Islet precursor cell (in vitro differentiated cells): ENCODE results near the gene HORMAD2.

Source experiments
- DNase-seq: peaks from one replicate; pipeline ENCODE4 v3.0.0-alpha.2; 2018

Gene HORMAD2

DNA sequence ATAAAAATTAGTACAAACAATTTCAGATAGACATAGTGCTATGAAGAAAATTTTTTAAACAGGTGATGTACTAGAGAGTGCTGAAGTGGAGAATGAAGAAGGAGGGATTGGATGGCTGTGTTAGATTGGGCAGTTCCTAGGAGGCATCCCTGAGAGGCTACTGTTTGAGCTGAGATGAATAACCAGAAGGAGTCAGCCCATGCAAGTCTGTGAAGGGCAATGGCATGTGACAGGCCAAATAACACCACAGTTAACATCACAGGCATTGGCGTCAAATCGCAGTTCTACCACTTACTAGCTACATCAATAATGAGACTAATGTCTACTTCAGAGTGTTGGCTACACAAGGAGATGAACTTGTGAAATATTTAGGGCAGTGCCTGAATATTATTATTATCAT lies 35.4 kb downstream of the HORMAD2 start:
- DNase-seq: no peak

GRCh38 chr22:30116362-30117117 lies 36.3 kb downstream of the HORMAD2 start:
- no peak for DNase-seq

DNA sequence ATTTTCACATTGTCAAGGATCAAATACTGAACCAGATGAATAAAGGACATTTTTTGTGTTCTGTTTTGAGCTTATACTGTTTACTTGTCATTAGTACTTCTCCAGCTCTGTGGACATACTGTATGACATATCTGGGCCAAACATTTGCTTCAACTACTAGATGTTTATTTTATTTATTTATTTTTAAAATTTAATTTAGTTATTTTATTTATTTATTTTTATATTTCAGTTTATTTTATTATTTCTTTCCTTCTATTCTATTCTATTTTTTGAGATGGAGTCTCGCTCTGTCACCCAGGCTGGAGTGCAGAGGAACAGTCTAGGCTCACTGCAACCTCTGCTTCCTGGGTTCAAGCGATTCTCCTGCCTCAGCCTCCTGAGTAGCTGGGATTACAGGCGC lies 37.0 kb downstream of the HORMAD2 start:
- no peak for DNase-seq

DNA sequence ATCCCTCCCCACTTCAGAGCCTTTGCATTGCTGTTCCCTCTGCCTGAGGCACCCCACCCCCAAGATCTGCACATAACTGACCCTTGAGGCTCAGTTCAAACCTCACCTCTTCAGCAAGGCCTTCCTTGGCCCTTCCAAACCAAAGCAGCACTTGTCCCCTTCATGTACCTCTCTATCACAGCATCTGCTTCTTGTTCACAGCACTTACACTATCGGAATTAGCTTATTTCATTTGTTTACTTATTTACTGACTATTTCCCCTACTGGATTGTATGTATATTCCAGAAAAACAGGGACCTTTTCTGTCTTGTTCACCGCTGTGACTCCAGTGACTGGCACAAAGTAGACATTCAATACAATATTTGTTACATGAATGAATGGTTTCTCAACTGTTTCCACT lies 38.0 kb downstream of the HORMAD2 start:
- no peak for DNase-seq

DNA sequence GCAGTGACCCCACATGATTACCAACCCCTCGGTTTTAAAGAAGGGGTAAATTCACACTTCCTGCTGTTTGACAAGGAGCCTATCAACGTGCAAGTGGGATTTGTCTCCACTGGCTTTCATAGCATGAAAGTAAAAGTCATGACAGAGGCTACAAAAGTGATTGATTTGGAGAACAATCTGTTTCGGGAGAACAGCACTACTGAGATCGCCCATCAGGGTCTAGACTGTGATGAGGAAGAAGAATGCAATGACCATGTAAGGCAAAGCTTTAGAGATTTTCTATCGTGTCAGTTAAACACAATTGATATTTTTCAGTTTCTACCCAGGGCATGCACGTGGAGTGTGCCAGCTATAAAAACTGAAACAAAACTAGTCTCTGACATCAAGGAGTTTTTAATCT lies 41.7 kb downstream of the HORMAD2 start:
- DNase-seq: no peak

GRCh38 chr22:30123463-30123862 lies 43.2 kb downstream of the HORMAD2 start:
- no peak for DNase-seq

- no peak for DNase-seq
Observed at GRCh38 chr22:30127749-30128166, 47.5 kb downstream of the HORMAD2 start.

DNA sequence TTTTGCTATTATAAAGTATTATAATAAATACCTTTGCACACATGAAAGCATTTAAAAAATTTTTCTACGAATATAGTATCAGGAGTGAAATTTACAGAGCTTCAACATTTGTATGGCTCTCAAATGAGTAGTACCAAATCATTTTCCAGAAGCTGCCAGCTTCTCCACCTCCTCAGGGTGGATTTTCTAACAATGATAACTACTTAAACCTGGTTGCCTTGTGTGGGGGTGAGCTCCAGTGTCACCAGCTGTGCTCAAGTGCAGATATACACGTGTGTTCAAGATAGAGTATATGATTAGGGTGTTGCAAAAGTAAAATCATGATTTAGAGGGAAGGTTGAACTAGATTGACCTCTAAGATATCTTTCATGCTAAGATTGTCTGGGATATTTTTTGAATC lies 48.2 kb downstream of the HORMAD2 start:
- no peak for DNase-seq

DNA sequence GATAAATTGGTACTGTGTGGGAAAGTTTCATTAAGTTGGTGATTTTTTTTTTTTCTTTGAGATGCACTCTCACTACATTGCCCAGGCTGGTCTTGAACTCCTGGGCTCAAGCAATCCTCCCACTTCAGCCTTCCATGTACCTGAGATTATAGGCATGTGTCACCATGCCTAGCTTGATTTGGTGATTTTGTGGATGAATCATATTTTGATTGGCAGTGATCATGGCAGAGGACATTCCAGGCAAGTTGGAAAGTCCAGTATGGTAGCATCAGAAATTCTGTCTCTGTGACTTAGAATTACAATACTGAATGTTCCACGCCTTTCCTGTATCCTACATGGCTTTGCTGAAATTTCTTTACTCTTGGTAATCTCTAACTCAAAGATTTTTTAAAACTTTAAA lies 49.4 kb downstream of the HORMAD2 start:
- DNase-seq: no peak

DNA sequence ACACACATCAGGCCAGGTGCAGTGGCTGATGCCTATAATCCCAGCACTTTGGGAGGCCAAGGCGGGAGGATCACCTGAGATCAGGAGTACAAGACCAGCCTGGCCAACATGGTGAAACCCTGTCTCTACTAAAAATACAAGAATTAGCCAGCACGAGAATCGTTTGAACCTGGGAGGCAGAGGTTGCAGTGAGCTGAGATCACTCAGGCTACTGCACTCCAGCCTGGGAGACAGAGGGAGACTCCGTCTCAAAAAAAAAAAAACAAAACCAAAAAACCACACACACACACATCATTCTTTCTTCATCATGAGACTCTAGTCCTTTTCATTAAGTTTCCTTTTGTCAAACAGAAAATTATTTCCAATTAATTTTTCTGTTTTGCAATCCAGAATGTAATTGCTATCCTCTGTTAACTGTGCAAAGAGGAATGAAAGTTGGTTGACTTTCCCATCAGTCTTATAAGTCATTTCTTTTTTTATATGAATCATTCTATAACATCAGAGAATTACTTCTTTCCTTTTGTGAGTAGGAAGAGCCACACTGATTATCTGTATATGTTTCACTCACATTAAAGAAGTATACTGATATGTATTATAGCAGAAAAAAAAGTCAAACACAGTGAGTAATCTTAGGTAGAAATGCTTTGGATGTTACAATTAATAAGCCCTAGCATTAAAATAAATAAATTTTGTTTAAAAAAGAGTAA lies 52.2 kb downstream of the HORMAD2 start:
- no peak for DNase-seq

DNA sequence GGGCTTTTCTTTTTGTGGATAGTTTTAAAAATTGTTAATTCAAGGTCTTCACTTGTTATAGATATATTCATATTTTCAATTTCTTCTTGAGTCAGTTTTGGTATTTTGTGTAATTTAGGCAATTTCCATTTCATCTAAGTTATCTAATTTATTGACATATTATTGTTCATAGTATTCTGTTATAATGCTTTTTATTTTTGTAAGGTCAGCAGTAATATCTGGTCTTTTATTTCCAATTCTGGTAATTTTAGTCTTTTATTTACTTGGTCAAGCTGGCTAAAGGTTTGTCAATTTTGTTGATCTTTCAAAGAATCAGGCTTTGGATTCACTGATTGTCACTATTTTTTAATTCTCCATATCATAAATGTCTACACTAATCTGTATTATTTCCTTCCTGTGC lies 60.1 kb downstream of the HORMAD2 start:
- DNase-seq: no peak

DNA sequence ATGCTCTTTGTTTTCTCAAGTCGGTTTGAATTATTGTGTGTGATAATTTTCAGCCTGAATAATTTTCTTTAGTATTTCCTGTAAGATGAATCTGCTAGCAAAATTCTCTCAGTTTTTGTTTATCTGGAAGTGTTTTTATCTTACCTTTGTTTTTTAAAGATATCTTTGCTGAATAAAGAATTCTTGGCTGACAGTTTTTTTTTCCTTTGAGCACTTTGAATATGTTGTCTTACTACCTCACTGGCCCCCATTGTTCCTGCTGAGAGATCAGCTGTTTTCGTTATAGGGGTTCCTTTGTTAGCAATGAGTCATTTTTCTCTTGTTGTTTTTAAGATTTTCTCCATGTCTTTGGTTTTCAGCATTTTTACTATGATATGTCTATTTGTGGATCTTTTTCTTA lies 63.0 kb downstream of the HORMAD2 start:
- DNase-seq: no peak

GRCh38 chr22:30144391-30144790 lies 64.1 kb downstream of the HORMAD2 start:
- DNase-seq: no peak

DNA sequence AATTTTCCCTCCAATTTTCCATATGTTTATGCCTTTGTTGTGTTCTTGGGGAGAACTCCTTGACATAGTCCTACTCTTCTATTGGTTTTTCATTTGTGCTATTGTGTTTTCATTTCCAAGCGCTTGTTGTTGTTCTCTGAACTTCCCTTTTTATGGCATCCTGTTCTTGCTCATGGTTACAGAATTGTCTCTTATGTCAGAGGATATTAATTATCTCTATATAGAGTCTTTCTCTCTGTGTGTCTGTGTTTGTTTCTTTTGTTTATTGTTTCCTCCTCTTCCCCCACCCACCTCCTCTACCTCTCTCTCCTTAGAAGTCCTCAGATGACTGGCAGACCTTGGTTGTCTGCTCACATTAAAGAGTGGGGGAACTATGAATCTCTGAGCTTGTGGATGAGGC lies 69.9 kb downstream of the HORMAD2 start:
- no peak for DNase-seq

DNA sequence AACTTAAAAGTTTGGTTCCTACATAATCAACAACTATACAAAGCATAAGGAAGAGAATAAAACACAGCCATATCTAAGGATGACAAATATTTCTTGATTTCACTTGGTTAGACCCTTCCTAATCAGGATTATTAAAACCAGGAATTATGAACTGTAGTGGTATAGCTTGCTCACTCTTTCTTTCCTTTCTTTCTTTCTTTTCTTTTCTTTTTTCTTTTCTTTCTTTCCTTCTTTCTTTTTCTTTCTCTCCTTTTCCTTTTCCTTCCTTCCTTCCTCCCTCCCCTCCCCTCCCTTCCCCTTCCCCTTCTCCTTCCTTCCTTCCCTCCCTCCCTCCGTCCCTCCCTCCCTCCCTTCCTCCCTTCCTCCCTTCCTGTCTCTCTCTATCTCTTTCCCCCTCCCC lies 78.0 kb downstream of the HORMAD2 start:
- no peak for DNase-seq

GRCh38 chr22:30158744-30159500 lies 78.7 kb downstream of the HORMAD2 start:
- DNase-seq: no peak

- peak; percentile 61 for DNase-seq
Observed at GRCh38 chr22:30159561-30160353, 79.5 kb downstream of the HORMAD2 start.

DNA sequence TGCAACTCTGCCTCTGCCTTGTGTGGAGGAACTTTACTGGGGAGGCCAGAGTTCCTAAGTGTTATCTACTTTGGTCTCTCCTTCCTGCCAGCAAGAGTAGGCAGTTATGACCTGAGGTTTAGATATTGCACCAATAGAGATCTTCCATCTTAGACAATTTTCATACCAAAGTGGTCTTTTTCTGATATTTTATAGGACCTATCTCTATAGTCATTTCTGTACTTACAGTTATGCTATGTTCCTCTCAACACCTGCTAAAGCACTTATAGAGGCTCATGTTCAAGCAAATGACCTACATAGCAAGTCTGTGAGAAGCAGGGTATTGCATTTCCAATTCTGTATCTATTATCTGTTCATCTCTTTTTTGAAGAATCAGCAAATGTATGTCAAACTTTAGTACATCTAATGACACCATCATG lies 80.8 kb downstream of the HORMAD2 start:
- no peak for DNase-seq

DNA sequence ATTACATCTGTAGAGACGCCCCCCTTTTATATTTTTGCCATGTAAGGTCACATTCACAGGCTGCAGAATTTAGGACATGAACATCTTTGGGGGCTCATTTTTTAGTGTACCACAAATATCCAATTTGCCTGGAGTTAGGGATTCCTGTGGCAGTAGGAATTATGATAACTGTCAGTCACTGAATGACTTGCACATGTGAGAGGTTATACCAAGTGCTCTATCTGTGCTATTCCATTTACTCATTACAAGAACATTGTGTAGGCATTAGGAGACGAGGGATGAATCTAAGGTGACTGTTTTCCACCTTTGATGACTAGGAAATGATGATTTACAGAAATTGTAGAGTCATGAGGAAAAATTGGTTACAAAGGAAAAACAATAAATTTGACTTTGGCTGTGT lies 87.0 kb downstream of the HORMAD2 start:
- DNase-seq: no peak

- DNase-seq: no peak
Observed at GRCh38 chr22:30167734-30168133, 87.5 kb downstream of the HORMAD2 start.

DNA sequence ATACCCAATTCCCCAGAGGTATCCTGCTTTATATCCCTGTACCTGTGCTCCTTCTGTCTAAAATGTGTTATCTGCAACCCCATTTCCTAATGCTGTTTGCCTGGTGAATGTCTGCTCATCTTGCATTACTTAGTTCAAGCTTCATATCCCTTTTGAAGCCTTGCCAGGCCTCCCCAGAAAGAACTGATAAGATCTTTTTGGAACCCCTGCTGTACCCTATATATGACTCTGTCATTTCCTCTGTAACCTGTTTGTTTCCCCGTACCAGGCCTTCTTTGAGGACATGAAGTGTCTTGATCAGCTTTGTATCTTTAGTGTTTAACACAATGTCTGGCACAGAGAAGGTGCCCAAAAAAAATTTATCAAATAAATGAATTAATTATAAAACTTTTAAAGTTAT lies 88.7 kb downstream of the HORMAD2 start:
- DNase-seq: no peak

DNA sequence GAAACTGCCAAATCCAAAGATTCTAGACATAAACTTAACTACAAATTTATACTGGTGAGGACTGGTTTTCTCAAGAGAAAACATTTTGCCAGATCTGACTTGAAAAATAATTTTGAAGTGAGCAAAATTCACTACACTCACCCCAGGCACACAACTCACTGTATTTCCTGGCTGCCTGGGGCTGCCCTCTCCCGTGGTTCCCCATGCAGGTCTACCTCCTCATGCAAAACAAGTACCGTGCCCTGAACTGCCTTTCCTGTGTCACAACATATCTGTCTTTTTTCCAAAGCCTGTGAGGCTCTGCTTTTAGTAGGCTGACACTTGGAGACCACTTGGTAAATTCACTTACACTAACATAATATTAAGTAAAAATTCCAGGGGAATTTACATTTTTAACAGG lies 89.9 kb downstream of the HORMAD2 start:
- DNase-seq: no peak

GRCh38 chr22:30171008-30171407 lies 90.7 kb downstream of the HORMAD2 start:
- no peak for DNase-seq
